D721Med (cell line): ENCODE results near the gene GDA.
A peak's percentile ranks its signal among the peaks of the same experiment; 100 is the strongest.
"Not testable (repeated sequence)": the region's sequence is repeated elsewhere in the genome, so short reads cannot be mapped to it uniquely, and the experiment has no call there.

Experiments
- DNase-seq: peaks from one replicate; pipeline ENCODE4 v3.0.0; 2011; ENCODE audit warnings: low spot score; ENCODE audit not compliant: insufficient read length
- FAIRE-seq: peaks from 2 replicates; lab custom pipeline; 2011; peaks lifted over from hg19 to GRCh38; lab: Jason Lieb, UNC
- TF ChIP-seq, protein P1 (sequence below): IDR thresholded peaks from 2 replicates; pipeline ENCODE4 v1.5.1; 2012; ENCODE audit warnings: mild to moderate bottlenecking, control low read depth; ENCODE audit not compliant: insufficient read depth; ENCODE audit errors: missing control alignments

Gene GDA

DNA sequence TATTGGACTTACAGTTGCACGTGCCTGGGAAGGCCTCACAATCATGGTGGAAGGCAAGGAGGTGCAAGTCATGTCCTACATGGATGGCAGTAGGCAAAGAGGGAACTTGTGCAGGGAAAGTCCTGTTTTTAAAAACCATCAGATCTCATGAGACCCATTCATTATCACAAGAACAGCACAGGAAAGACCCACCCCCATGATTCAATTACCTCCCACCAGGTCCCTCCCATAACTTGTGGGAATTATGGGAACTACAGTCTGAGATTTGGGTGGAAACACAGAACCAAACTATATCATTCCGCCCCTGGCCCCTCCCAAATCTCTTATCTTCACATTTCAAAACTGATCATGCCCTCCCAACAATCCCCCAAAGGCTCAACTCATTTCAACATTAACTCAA is 140.2 kb downstream of the GDA start:
- FAIRE-seq (no peak), DNase-seq (no peak)
- TF ChIP-seq, protein P1, sequence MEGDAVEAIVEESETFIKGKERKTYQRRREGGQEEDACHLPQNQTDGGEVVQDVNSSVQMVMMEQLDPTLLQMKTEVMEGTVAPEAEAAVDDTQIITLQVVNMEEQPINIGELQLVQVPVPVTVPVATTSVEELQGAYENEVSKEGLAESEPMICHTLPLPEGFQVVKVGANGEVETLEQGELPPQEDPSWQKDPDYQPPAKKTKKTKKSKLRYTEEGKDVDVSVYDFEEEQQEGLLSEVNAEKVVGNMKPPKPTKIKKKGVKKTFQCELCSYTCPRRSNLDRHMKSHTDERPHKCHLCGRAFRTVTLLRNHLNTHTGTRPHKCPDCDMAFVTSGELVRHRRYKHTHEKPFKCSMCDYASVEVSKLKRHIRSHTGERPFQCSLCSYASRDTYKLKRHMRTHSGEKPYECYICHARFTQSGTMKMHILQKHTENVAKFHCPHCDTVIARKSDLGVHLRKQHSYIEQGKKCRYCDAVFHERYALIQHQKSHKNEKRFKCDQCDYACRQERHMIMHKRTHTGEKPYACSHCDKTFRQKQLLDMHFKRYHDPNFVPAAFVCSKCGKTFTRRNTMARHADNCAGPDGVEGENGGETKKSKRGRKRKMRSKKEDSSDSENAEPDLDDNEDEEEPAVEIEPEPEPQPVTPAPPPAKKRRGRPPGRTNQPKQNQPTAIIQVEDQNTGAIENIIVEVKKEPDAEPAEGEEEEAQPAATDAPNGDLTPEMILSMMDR, result no peak

DNA sequence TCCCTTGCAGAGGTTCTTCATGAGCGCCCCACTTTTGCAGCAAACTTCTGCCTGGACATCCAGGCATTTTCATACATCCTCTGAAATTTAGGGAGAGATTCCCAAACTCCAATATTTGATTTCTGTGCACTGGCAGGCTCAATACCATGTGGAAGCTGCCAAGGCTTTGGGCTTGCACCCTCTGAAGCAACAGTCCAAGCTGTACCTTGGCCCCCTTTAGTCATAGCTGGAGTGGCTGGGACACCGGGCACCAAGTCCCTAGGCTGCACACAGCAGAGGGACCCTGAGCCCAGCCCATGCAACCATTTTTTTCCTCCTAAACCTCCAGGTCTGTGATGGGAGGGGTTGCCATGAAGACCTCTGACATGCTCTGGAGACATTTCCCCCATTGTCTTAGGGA is 141.1 kb downstream of the GDA start:
- no peak for FAIRE-seq
- no peak for DNase-seq
- TF ChIP-seq, protein P1, result no peak

DNA sequence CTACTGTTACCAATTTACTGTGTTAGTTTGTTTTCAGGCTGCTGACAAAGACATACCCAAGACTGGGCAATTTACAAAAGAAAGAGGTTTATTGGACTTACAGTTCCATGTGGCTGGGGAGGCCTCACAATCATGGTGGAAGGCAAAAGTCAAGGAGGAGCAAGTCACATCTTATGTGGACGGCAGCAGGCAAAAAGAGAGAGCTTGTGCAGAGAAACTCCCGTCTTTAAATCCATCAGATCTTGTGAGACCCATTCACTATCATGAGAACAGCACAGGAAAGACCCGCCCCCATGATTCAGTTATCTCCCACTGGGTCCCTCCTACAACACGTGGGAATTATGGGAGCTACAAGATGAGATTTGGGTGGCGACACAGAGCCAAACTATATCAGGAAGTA is 142.3 kb downstream of the GDA start:
- not testable (repeated sequence) for DNase-seq, FAIRE-seq

DNA sequence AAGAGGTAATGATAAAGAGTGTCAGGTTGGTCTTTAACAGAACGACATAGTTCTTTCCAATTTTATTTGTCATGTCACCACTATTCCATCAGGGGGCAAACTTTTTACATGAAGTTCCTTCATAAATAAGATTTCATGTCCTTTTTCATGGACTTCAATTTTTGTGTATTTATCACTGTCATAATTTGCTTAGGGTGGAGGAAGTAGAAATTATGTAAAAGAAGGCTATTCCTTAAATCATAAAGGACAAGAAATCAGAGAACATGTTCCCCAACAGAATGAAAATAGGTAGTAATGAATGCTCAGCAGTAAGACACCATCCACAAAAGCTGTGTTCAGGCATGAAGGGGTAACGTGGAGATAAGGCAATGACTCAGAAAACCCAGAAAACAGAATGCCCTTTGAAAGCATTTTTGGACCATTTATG is 143.0 kb downstream of the GDA start:
- no peak for DNase-seq
- FAIRE-seq, result peak; percentile 74
- TF ChIP-seq, protein P1, result peak; percentile 59

DNA sequence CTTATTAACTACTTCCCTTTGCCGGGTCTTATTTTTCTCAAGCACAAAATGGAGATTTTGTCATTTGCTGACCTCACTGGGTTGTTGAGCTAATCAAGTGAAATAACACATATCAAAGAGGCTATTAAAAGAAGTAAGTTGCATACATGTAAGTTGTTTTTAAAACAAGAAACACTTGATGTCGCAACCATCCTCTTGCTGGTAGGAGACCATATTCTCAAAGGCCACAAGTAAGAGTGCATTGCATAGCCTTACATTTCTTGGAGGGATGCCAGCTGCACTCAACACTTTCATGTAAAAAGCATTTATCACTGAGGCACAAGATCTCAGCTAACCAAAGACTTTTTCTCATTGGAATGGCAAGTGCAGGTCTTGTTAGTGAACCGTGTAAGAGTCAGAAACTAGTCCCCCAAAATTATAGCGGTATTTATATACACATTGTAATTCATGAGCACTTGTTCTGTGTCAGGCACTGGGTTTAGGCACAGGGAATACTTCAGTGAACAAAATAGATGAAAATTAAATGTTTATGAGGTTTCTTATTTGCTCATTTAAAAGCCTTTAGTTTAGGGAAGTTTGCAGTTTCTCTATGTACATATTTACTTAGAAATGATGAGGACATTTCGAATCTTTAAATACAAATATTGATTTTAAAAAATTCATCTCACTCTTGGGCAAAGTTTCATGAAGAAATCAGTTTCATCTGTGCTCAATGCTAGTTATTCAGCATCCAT is 143.8 kb downstream of the GDA start:
- FAIRE-seq, result no peak

DNA sequence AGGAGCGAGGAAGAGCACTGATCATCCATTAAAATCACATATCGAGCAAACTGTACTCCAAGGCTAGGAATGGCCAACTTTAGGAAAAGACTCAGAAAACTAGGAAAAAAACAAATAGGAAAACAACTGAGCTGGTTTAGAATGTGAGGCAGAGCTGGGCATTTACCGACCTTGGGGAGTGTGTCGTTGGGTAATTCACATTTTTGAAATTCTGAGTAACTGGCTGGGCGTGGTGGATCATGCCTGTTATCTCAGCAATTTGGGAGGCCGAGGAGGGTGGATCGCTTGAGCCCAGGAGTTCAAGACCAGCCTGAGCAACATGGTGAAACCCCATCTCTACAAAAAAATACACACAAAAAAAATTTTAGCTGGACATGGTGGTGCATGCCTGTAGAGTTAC is 145.7 kb downstream of the GDA start:
- FAIRE-seq (no peak), DNase-seq (no peak)
- TF ChIP-seq, protein P1, result no peak

More for the DNA sequence above, 143.8 kb downstream of the GDA start:
- no peak for DNase-seq
- TF ChIP-seq, protein P1, result no peak

DNA sequence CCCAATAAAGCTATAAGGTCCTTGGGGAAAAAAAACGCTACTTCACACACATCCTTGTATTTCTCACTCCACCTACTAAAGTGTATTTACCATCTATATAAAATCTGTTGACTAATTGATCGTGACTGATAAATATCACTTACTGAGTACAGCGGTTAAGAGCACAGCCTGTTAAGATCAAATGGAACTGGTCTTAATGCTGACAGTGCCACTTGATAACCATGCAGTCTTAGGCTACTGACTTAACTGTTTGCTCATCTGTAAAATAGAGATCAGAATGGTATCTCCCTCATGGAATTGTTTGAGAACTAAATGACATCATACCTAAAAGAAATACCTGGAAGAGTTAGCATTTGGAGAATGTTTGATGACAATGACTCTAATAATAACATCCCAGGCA is 148.3 kb downstream of the GDA start:
- TF ChIP-seq, protein P1, result no peak
- DNase-seq (no peak), FAIRE-seq (no peak)
